ENCODE results near the gene EIF2S2.

Gene EIF2S2

DNA sequence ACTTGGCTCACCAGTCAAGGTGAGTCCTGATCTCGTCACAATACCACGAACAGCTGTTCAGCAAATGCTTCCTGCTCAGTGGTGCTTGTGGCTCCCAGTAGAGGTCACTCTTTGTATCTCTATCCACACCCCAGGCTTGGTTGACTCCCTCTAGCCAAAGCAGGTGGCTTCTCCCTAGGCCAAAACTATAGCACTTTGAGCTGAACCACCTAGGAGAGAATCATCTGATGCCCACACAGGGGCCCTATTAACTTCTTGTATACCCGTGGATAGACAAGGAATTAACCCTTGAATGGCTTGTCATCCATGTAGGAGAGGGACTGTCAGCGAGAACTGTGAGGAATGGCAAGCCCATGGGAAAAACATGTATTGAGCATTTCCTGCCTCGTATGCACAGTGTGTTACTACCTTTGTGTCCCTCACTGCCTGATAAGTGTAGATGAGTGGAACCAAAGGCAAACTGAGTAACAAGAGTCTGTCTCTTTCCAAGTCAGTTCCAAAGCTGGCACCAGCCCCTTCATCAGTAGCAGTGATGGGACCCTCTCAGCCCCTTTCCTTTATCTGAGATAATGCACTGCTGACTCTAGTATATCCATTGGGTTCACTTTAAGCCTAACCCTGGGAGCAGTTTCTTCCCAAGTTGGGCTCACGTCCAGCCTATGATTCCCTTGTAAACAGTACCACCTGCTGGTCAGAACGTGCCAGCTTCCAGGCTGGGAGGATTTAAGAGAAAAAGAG is 42.5 kb downstream of the EIF2S2 start:
- no peaks in the 10 kb centered on the region for H3K27me3 ChIP-seq (ENCODE audit: insufficient read depth, low read length)
- peaks cover 26% of the 10 kb centered on the region for H3K36me3 ChIP-seq (ENCODE audit: insufficient read depth, low read depth, low read length)
- H3K4me1 ChIP-seq (ENCODE audit: insufficient read depth, low read length), result peaks cover 26% of the 10 kb centered on the region
- H3K9me3 ChIP-seq (ENCODE audit: insufficient read depth, low read depth, low read length), result no peaks in the 10 kb centered on the region
- no peak overlapping the region for H3K27ac ChIP-seq (ENCODE audit: low read length)
- no peak overlapping the region for H3K9ac ChIP-seq (ENCODE audit: low read depth, low read length)
- H3K4me3 ChIP-seq (ENCODE audit: low read length), result no peak overlapping the region

- Histone ChIP-seq H3K4me3 (ENCODE audit: low read length) (no peak overlapping the region), H3K36me3 (ENCODE audit: insufficient read depth, low read depth, low read length) (peaks cover 19% of the 10 kb centered on the region), H3K9ac (ENCODE audit: low read depth, low read length) (no peak overlapping the region), H3K4me1 (ENCODE audit: insufficient read depth, low read length) (peaks cover 23% of the 10 kb centered on the region; the same call in 1 of the 2 replicates), H3K27me3 (ENCODE audit: insufficient read depth, low read length) (no peaks in the 10 kb centered on the region), H3K9me3 (ENCODE audit: insufficient read depth, low read depth, low read length) (no peaks in the 10 kb centered on the region), H3K27ac (ENCODE audit: low read length) (no peak overlapping the region)
These were observed 44.0 kb downstream of the EIF2S2 start for GRCh38 chr20:34068001-34068400.

DNA sequence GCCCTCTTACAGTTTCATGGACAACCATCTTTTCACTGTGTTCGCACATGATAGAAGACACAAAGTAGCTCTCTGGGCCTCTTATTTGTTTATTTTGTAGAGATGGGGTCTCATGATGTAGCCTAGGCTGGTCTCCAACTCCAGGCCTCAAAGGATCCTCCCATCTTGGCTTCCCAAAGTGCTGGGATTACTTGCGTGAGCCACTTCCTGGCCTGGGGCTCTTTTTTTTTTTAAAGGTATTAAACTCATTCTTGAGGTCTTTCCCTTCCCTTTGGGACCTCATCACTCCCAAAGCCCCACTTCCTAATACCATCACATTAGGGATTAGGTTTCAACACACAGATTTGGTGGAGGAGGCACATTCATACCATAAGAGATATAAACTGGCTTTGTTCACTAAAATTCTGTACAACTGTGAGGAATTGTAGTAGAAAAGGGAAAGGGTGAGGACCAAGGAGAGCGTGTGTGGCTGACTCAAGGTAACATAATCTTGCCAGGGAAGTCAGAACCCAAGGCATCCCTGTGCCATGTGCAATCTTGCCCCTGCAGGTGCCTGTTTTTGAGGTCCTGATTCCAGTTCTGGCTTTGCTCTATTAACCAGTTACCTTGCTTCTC is 45.5 kb downstream of the EIF2S2 start:
- H3K27ac ChIP-seq (ENCODE audit: low read length), result no peak overlapping the region
- H3K4me3 ChIP-seq (ENCODE audit: low read length), result no peak overlapping the region
- H3K4me1 ChIP-seq (ENCODE audit: insufficient read depth, low read length), result peaks cover 23% of the 10 kb centered on the region; the same call in 1 of the 2 replicates
- peaks cover 12% of the 10 kb centered on the region; the same call in 1 of the 2 replicates for H3K36me3 ChIP-seq (ENCODE audit: insufficient read depth, low read depth, low read length)
- H3K9ac ChIP-seq (ENCODE audit: low read depth, low read length), result no peak overlapping the region
- no peaks in the 10 kb centered on the region for H3K9me3 ChIP-seq (ENCODE audit: insufficient read depth, low read depth, low read length)
- H3K27me3 ChIP-seq (ENCODE audit: insufficient read depth, low read length), result no peaks in the 10 kb centered on the region

- Histone ChIP-seq H3K4me1 (ENCODE audit: insufficient read depth, low read length) (peaks cover 23% of the 10 kb centered on the region; the same call in 1 of the 2 replicates), H3K9me3 (ENCODE audit: insufficient read depth, low read depth, low read length) (no peaks in the 10 kb centered on the region), H3K36me3 (ENCODE audit: insufficient read depth, low read depth, low read length) (peaks cover 12% of the 10 kb centered on the region; the same call in 1 of the 2 replicates), H3K9ac (ENCODE audit: low read depth, low read length) (no peak overlapping the region), H3K27ac (ENCODE audit: low read length) (no peak overlapping the region), H3K27me3 (ENCODE audit: insufficient read depth, low read length) (no peaks in the 10 kb centered on the region), H3K4me3 (ENCODE audit: low read length) (no peak overlapping the region)
These were observed 46.8 kb downstream of the EIF2S2 start for GRCh38 chr20:34065260-34065659.

GRCh38 chr20:34064286-34064685 is 47.8 kb downstream of the EIF2S2 start:
- Histone ChIP-seq H3K9ac (ENCODE audit: low read depth, low read length) (no peak overlapping the region), H3K27ac (ENCODE audit: low read length) (no peak overlapping the region), H3K9me3 (ENCODE audit: insufficient read depth, low read depth, low read length) (no peaks in the 10 kb centered on the region), H3K36me3 (ENCODE audit: insufficient read depth, low read depth, low read length) (peaks cover 12% of the 10 kb centered on the region; the same call in 1 of the 2 replicates), H3K4me3 (ENCODE audit: low read length) (no peak overlapping the region), H3K27me3 (ENCODE audit: insufficient read depth, low read length) (no peaks in the 10 kb centered on the region), H3K4me1 (ENCODE audit: insufficient read depth, low read length) (peaks cover 19% of the 10 kb centered on the region; the same call in 1 of the 2 replicates)

- H3K27ac ChIP-seq (ENCODE audit: low read length), result no peak overlapping the region
- H3K4me1 ChIP-seq (ENCODE audit: insufficient read depth, low read length), result peaks cover 9% of the 10 kb centered on the region; the same call in 1 of the 2 replicates
- peaks cover 12% of the 10 kb centered on the region; the same call in 1 of the 2 replicates for H3K36me3 ChIP-seq (ENCODE audit: insufficient read depth, low read depth, low read length)
- no peak overlapping the region for H3K9ac ChIP-seq (ENCODE audit: low read depth, low read length)
- H3K27me3 ChIP-seq (ENCODE audit: insufficient read depth, low read length), result no peaks in the 10 kb centered on the region
- H3K9me3 ChIP-seq (ENCODE audit: insufficient read depth, low read depth, low read length), result no peaks in the 10 kb centered on the region
- no peak overlapping the region for H3K4me3 ChIP-seq (ENCODE audit: low read length)
These were observed 49.2 kb downstream of the EIF2S2 start for GRCh38 chr20:34062570-34063482.

DNA sequence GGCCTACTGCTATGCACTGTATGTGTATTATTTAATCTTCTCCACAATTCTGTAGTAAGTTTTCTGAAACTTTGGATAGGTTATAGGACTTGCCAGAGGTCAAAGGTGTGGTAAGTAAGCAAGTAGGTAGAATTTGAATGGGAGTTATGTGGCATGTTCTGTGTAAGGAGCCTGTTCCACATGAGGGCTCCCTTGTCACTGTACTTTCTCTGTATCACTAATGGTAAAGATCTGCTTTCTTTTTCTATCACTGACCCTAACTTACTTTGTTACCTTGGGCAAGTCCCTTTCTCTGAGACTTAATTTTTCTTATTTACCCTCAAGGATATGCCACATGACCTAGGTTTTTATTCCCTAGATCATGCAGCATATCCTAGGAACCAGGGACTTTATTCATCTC is 50.3 kb downstream of the EIF2S2 start:
- Histone ChIP-seq H3K4me3 (ENCODE audit: low read length) (no peak overlapping the region), H3K27me3 (ENCODE audit: insufficient read depth, low read length) (no peaks in the 10 kb centered on the region), H3K9me3 (ENCODE audit: insufficient read depth, low read depth, low read length) (no peaks in the 10 kb centered on the region), H3K27ac (ENCODE audit: low read length) (no peak overlapping the region), H3K9ac (ENCODE audit: low read depth, low read length) (no peak overlapping the region), H3K4me1 (ENCODE audit: insufficient read depth, low read length) (0 out of 2 replicates have a peak, but pooled peaks cover 4% of the 10 kb centered on the region), H3K36me3 (ENCODE audit: insufficient read depth, low read depth, low read length) (peaks cover 12% of the 10 kb centered on the region; the same call in 1 of the 2 replicates)

- Histone ChIP-seq H3K9me3 (ENCODE audit: insufficient read depth, low read depth, low read length) (no peaks in the 10 kb centered on the region), H3K9ac (ENCODE audit: low read depth, low read length) (no peak overlapping the region), H3K4me1 (ENCODE audit: insufficient read depth, low read length) (no peaks in the 10 kb centered on the region), H3K27me3 (ENCODE audit: insufficient read depth, low read length) (no peaks in the 10 kb centered on the region), H3K36me3 (ENCODE audit: insufficient read depth, low read depth, low read length) (peaks cover 12% of the 10 kb centered on the region; the same call in 1 of the 2 replicates), H3K4me3 (ENCODE audit: low read length) (no peak overlapping the region), H3K27ac (ENCODE audit: low read length) (no peak overlapping the region)
These were observed 51.1 kb downstream of the EIF2S2 start for GRCh38 chr20:34060970-34061369.

DNA sequence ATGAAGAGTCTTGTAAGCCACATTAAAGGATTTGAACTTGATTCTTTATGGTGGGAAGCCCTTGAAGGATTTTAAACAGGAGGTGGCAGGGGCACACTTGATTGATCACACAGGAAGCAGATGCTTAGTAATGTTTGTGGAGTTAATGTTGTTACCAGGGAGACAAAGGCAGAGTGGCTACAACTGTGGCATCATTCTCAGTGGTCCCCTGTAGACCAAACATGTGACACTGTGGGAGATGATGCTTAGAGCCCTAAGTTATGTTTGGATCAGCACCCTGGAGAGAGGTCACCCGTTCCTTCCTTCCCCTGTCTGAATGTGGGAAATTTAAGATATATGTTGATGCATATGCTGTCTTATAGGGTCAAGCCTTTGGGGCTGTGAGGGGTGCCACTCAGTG is 53.2 kb downstream of the EIF2S2 start:
- Histone ChIP-seq H3K36me3 (ENCODE audit: insufficient read depth, low read depth, low read length) (0 out of 2 replicates have a peak, but pooled peaks cover 3% of the 10 kb centered on the region), H3K4me1 (ENCODE audit: insufficient read depth, low read length) (no peaks in the 10 kb centered on the region)

DNA sequence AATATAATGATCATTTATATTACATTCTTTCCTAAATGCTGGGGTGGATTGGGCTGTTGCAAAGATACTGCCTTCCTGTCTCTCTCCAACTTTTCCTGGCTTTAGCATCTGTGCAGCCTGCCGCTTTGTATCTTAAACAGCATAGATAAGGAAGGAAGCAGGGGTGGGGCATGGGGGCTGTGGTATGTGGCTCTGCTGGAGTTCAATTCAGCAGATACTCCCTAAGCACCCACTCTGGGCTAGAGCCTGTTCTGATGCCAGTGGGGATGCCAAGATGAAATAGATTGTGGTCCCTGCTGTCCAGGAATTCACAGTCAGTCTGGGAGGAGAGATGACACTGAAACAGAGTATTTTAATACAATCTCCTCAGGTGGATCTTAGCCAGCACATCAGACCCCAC is 56.8 kb downstream of the EIF2S2 start:
- Histone ChIP-seq H3K4me3 (ENCODE audit: low read length) (no peak overlapping the region), H3K27me3 (ENCODE audit: insufficient read depth, low read length) (no peaks in the 10 kb centered on the region), H3K4me1 (ENCODE audit: insufficient read depth, low read length) (no peaks in the 10 kb centered on the region), H3K9me3 (ENCODE audit: insufficient read depth, low read depth, low read length) (no peaks in the 10 kb centered on the region), H3K36me3 (ENCODE audit: insufficient read depth, low read depth, low read length) (no peaks in the 10 kb centered on the region), H3K9ac (ENCODE audit: low read depth, low read length) (no peak overlapping the region), H3K27ac (ENCODE audit: low read length) (no peak overlapping the region)

More for the DNA sequence above, 53.2 kb downstream of the EIF2S2 start:
- H3K9me3 ChIP-seq (ENCODE audit: insufficient read depth, low read depth, low read length), result no peaks in the 10 kb centered on the region
- no peak overlapping the region for H3K9ac ChIP-seq (ENCODE audit: low read depth, low read length)
- no peak overlapping the region for H3K4me3 ChIP-seq (ENCODE audit: low read length)
- H3K27ac ChIP-seq (ENCODE audit: low read length), result no peak overlapping the region
- H3K27me3 ChIP-seq (ENCODE audit: insufficient read depth, low read length), result no peaks in the 10 kb centered on the region

DNA sequence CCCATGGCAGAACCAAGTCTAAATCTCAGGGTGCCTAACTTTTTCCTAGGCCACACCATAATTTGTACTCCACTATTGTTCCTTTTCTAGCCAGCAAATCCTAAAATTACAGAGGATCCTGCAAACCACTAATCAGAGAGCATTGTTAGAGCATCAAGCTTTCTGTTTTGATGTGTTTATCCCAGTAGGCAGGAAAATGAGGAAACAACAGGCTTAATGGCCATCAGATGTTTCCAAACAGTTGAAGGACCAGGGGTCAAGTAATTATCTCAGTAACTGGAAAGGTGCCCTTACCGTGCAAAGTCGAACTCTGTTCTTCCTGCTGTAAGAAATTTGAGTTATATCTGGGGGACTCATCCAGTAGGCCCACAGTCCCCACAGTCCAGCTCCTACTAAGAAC is 59.6 kb downstream of the EIF2S2 start:
- no peak overlapping the region for H3K4me3 ChIP-seq (ENCODE audit: low read length)

More for the DNA sequence above, 59.6 kb downstream of the EIF2S2 start:
- Histone ChIP-seq H3K9me3 (ENCODE audit: insufficient read depth, low read depth, low read length) (no peaks in the 10 kb centered on the region), H3K27me3 (ENCODE audit: insufficient read depth, low read length) (no peaks in the 10 kb centered on the region), H3K27ac (ENCODE audit: low read length) (no peak overlapping the region), H3K4me1 (ENCODE audit: insufficient read depth, low read length) (no peaks in the 10 kb centered on the region), H3K9ac (ENCODE audit: low read depth, low read length) (no peak overlapping the region), H3K36me3 (ENCODE audit: insufficient read depth, low read depth, low read length) (no peaks in the 10 kb centered on the region)
